GM21447 (cell line): ENCODE data around the gene NUDT17.
"Not testable (repeated sequence)": the region's sequence is repeated elsewhere in the genome, so short reads cannot be mapped to it uniquely, and the experiment has no call there.

ENCODE experiments used
- ATAC-seq: cut with Tn5 transposase; IDR thresholded peaks from one replicate; pipeline ENCODE4 v1.9.1; 2021; ENCODE audit not compliant: unreplicated experiment

Gene NUDT17, protein sequence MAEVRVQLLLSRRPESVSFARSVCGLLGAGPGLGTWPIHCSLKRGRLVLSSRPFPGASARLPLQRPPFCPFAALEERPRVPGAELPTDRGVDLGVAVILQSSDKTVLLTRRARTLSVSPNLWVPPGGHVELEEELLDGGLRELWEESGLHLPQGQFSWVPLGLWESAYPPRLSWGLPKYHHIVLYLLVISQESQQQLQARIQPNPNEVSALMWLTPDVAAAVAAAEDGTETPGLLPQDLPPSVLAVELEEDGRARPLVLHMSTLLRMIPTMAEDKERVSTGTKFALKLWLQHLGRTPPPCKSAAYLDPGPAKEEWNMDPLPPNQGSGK

DNA sequence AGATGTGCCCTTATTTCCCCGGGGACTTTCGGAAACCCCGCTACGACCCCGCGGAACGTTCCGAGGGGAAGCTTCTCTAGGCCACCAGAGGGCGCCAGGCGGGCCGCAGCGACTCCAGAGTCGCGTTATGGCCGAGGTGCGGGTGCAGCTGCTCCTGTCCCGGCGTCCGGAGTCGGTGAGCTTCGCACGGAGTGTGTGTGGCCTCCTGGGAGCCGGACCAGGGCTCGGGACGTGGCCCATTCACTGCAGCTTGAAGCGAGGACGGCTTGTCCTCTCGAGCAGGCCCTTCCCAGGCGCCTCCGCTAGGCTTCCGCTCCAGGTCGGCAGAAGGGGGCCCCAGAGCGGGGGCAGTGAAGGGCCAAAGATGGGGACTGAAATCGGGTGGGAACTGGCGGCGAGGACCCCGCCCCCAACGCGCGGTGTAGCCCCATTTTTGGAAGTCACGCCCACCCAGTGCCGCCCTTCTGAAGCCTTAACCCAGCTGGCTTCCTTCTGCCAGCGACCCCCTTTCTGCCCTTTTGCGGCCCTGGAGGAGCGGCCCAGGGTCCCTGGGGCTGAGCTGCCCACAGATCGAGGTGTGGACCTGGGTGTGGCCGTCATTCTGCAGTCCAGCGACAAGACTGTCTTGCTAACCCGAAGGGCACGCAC is at the start of gene NUDT17:
Gene NUDT17, plus strand, starts transcription at position 117 of the 648 bp plus-strand sequence. Its CDS starts 11 bp downstream, at position 128.
- peak; percentile 57 for ATAC-seq

DNA sequence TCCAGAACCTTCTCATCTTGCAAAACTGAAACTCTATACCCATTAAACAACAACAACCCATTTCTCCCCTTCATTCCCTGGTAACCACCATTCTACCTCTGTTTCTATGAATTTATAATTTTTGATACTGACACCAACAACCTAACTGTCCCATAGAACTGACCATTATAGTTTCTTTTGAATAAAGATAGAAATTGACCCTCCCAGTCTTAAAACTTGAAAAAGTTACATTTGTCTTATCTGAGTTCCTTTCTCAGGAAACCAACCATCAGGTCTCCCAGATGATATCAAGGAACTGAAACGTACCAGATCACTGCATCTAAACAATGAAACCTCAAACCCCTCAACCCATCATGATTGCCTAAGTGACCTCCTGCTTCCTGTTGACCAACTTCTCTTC is 48.7 kb upstream of the NUDT17 start:
- no peak for ATAC-seq

DNA sequence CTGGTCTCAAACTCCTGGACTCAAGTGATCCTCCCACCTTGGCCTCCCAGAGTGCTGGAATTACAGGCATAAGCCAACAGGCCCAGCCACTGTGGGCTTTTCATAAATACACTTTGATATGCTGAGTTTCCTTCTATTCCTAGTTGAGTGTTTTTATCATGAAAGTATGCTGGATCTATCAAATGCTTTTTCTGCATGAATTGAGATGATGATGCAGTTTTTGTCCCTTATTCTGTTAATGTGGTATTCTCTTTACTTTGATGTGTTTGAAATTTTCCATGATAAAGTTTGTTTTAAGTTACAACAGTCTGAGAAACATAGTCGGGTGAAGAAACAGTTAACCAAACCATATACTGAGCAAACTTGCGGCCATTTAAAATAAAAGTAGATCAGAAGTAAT is 45.6 kb upstream of the NUDT17 start:
- no peak for ATAC-seq

DNA sequence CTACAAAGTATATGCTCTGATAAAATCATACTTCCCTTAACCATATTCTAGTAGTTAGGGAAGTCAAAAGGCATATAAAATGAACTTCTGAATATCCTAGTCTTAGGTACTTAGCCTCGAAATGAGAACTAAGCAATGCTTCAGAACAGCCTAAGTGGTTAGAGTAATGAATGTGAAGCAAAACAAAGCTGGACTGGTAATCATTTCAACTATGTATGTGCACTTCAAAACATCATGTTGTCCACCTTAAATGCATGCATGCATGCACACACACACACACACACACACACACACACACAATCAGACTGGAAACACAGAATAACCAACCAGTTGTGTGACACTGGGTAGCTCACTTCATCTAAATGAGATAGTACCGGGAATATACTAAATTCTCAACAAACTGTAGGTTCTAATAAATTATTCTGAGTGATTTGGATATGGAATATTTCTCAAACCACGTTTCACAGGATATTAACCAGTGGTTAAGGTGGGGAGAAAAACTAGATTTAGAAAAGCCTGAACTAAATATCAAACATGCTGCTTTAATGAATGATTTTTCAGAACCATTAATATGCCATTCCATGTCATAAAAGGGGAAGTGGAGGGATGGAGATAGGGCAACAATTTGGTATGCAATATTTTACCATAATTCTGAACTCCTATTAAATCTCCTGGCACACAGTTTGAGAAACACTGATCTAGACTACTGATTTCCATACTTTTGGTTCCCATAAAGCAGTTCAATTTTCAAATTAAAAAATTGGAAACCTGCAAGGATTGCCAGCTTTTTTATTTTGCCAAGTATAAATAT is 41.0 kb upstream of the NUDT17 start:
- no peak for ATAC-seq

DNA sequence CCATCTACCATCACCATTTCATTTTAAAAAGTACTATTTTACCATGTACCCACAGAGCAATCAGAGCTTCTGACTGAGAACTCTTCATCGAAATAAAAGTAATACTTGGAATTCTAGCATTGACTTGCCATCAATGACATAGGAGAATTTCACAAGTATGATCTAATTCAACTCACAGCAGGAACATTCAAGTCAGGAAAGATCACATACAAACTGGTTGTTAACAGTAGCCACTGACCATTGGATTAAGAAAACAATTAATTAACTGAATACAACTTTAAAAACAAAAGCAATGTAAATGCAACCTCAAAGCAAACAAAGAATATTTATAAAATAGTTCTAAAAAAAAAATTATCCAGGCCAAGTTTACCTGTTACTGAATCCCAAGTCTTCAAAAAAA is 40.4 kb upstream of the NUDT17 start:
- no peak for ATAC-seq

DNA sequence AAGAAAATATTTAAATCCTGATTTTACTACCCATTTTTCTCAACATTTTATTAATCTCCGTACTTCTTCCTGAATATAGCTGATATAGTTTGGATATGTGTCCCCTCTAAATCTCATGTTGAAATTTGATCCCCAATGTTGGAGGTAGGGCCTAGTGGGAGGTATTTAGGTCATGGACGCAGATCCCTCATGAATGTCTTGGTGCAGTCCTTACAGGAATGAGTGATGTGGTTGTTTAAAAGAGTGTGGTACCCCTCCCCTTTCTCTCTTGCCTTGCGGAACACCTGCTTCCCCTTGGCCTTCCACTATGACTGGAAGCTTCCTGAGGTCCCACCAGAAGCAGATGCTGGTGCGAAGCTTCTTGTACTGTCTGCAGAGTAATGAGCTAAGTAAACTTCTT is 39.0 kb upstream of the NUDT17 start:
- no peak for ATAC-seq

DNA sequence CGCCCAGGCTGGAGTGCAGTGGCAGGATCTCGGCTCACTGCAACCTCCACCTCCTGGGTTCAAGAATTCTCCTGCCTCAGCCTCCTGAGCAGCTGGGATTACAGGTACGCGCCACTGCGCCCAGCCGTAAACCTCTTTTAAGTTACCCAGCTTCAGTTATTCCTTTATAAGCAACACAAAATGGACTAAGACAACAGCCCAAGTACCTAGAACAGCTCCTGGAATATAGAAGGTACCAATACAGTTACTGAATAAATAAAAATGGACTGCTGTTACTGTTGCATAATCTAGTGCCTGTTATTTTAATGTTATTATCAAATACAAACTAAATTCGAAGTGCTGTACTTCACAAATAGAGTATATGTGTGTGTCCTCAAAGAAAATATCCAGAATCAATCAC is 38.6 kb upstream of the NUDT17 start:
- ATAC-seq = no peak

DNA sequence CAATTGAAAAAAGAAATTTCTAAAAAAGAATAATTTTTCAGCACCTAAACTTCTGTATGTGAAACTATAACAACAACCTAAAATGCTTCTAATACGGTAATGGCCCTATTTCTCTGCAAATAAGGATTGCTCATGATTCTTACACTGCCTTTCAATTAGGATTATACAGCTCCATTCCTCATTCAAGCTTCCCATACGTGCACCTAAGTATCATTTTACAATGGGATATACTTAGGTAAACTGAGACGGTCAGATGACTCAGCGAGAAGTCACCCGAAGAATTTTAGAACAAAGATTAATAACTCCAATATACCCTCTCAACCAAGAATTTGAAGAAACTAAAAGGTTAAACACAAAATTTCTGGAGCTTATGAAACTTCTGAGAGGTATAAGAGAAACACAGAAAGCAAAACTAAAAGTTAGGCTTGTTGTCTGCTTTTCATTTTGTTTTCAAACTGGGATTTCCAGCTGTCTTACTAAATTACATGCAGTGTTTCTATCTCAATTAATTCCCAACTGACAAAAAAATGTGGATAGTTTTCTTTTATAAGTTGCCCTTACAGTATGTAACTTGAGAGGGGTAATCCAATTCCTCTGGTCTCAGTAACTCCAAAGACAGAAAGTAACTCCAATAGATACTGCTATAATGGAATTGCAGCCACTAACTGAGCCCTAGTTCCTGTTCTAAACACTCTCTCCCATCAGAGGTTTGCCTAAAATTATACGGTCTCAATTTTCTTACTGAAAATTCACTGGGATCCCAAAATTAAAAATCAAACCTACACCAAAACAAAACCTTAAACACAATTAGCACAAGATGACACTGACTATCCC is 32.2 kb upstream of the NUDT17 start:
- ATAC-seq = not testable (repeated sequence)

DNA sequence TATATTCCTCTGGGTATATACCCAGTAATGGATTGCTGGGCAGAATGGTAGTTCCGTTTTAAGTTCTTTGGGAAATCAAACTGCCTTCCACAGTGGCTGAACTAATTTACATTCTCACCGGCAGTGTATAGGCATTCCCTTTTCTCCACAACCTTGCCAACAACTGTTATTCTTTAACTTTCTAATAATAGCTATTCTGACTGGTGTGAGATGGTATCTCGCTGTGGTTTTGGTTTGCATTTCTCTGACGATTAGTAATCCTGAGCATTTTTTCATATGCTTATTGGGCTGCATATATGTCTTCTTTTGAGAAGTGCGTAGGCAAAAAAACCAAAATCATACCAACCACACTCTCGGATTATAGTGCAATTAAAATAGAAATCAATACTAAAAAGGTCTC is 27.3 kb upstream of the NUDT17 start:
- not testable (repeated sequence) for ATAC-seq

DNA sequence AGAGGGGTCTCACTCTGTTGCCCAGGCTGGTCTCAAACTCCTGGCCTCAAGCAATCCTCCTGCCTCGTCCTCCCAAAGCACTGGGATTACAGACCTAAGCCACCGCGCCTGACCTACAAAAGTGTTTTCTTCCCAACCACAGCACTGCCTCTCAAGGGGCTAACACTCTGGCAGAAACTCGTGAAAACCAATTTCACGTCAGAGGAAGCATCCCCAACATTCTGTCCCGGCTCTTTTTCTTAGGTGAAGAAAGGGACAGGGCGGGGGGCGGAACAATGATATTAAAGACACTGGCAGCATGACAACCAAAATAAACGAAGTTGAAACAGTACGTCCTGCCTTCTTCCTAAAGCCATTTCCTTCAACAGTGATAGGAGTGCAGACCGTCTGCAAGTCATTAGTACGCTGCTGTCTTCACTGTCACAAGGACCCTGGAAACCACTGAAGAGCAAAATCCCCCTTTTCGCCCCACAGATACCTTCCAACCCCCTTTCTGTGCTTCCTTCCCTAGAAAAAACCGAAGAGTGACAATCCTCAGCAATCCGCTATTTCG is 22.6 kb upstream of the NUDT17 start:
- not testable (repeated sequence) for ATAC-seq

DNA sequence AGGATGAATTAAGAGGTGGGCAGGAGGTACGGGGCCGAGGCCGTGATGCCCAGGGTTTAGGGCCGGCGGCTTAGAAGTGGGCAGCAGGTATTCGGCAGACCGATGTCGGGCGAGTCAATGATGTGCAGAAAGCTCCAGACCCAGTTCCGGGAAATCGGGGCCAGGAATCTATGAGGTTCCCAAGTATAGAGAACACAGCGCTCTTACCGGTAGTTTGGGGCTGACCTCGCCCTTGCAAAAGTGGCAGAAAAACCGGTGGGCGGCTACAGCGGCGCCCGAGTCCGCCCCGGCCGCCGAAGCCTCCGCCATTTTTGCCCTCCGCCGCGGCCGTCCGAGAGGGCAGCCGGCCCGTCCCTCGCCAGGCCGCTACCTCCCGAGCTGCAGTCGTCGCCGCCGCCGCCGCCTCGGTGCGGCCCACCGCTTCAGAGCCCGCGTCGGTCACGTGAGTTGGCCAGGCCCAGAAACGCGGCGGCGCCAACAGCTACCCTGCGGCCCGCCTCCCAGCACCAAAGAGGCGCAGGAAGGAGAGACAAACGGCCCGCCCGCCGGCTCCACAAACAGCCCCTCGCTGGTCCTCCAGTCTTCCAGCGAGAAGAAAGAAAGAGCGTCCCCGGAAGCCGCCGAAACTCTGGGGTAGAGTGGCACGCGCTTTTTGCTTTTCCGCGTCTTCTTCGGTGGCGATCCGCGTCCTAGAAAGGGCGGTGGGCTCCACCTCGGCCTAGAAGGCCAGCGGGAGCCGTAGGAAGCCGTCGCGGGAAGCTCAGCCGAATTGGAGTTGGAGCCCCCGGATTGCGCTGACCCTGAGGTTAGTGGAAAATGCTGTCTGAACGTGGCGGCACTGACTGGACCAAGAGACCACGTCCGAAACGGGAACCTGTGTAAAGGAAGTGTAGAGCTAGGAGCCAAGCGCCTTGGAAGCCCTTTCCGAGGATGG is 21.6 kb upstream of the NUDT17 start, which contains the start of the genes POLR3C and RNF115:
Gene POLR3C, plus strand, starts transcription at position 636 of the 934 bp plus-strand sequence. CDS start 1,577 bp downstream, outside the sequence.
Gene RNF115, minus strand, starts transcription at position 531 of the 934 bp plus-strand sequence. Its CDS starts 222 bp downstream, at position 309.
- ATAC-seq = peak; percentile 80

DNA sequence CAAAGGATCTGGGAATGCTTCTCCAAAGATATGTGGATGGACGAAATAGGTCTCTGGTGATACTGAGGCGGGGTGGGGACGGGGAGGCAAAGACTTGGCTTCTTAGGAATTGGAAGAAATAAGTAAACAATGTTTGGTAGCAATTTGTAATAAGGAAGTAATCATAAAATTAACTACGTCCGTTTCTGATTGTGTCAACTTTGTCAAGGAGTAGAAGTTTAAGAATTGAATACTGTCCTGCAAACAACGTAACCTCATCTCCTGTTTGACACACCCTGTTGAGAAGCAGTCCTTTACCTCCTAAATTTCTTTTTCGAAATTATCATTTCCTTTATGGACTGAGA is 21.0 kb upstream of the NUDT17 start:
- no peak for ATAC-seq

DNA sequence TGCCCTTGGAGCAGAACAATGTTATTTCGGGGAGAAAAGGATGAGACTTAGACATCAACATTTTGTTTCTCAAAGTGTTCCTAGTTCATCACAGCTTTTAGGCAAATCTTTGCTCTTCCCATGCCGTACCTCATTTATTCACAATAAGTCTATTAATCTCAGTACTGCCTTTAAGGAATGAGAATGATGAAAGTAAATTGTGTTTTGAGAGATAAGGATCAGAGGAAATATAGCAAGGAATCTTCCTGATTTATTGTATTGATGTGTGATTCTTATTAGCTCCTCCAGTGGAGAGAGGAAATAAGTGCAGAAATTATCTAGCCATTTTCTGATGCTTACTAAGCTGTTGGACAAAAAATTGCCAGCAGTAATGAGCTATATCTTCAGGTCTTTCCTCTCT is 19.4 kb upstream of the NUDT17 start:
- no peak for ATAC-seq

DNA sequence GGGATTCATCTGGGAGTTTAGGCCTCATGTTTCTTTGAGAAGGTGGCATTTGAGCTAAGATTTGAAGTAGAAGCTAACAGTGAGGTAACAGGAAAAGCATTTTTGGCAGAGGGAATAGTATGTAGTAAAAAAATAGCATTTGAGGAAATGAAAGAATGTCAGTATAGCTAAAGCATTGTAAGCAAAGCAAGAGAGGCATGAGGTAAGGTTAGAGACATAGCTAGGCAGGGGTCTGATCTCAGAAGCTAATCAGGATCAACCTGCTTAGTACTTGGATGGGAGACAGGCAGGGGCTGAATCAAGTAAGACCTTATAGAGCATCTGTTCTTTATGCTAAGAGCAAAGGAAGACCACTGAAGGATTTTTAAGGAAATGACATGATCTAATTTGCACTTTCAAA is 17.5 kb upstream of the NUDT17 start:
- peak; percentile 9 for ATAC-seq

DNA sequence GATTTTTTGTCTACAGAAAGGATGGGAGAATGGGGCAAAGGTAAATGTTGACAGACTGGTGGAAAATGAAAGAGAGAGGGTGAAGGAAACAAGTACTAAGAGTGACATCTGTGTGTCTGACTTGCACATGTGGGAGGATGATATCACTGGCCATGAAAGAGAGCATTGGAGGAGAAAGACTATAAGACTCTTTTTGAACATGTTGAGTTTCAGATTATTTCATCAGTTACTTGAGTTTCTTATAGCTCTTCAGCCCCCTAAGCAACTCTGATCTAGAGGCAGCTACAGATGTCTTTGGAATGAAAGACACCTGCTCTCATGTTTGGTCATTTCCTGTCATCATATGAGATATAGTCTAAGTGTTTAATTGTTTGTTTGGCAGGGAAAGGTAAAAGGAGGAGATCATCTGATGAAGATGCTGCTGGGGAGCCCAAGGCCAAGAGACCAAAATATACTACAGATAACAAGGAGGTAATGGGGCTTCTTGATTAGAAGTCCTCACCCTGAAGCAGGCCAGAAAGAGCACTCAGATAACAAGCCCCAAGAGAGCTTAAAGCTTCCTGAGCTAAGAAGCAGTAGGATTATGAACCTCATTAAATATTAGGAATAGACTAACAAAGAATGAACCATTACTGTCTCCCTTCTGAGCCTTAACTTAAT is 16.9 kb upstream of the NUDT17 start:
- peak; percentile 34 for ATAC-seq

DNA sequence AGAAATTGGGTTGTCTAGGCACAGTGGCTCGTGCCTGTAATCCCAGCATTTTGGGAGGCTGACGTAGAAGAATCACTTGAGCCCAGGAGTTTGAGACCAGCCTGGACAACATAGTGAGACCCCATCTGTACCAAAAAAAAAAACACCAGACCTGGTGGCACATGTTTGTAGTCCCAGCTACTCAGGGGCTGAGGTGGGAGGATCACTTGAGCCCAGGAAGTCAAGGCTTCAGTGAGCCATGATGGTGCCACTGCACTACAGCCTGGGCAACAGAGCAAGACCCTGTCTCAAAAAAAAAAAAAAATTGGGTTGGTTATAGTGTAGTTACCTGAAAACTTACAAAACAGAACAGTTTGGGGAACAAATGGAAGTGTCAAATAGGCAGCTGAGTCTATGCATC is 14.6 kb upstream of the NUDT17 start:
- not testable (repeated sequence) for ATAC-seq

DNA sequence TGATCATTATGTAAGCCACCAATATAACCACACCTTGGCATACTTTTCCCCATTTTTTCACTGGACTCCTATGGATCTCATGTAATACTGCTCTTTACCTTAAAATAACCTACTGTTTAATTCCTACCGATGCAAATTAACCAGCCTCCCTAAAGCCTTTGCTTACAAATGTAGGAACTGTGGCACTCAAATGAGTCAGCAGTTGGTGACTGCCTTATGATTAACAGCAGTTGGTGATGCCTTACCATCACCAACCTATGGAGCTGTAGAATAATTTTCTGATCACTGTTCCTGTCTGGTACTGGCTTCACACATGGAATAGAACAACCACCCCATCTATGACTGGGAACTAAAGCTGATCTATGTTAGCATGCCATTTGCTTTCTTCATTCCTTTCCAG is 7.8 kb upstream of the NUDT17 start:
- ATAC-seq = no peak

DNA sequence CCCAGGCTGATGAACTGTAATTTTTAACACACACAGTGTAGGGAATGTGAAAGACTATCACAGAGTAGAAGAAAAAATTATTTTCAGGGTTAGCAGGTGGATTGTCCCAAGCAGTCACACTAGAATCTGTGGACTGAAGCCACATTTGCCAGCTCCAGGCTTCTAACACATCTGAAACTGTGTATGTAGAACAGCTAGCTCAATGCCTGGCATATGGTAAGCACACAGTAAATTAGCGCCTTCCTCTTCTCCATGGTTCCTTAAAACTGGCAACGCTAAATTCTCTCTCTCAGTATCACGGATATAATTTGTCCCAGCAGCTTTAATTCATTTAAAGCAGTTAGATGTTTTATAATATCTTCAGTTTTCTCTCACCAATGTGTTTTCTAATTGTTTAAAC is 2.4 kb upstream of the NUDT17 start:
- ATAC-seq = no peak

DNA sequence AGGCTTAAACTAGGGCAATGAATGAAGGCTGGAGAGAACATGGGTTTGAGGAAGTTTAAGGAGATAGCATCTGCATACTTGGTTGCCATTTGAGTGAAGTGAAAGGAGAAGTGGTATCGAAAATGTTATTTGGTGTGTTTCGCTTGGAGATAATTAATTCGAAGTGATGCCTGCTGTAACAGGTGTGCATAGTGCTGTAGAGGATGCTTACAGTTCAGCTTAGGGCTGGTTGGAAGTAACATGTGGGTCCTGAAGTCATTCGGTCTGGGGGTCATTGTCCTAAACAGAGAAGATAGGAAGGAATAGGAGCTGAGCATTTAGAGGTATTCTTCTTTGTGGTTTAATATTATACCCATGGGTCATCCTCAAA is 301 bp upstream of the NUDT17 start:
- peak; percentile 77 for ATAC-seq
